BE2C (cell line): ENCODE measurements around the gene ZDHHC8.

Source experiments
- DNase-seq: peaks from one replicate; pipeline ENCODE4 v3.0.0-alpha.2; 2020
- H3K27me3 ChIP-seq: fragments of 250-450 bp; sonication (Bioruptor Pico); 2 replicates; pipeline ENCODE4 v1.5.1; 2020; ENCODE audit warnings: mild to moderate bottlenecking
- H3K36me3 ChIP-seq: fragments of 250-450 bp; sonication (Bioruptor Pico); 2 replicates; pipeline ENCODE4 v1.5.1; 2020; ENCODE audit warnings: mild to moderate bottlenecking
- H3K4me1 ChIP-seq: fragments of 250-450 bp; sonication (Bioruptor Pico); 2 replicates; pipeline ENCODE4 v1.5.1; 2020
- H3K4me3 ChIP-seq: 2 replicates; pipeline ENCODE4 v1.5.1; 2011; ENCODE audit warnings: low read depth, low read length
- H3K9me3 ChIP-seq: fragments of 250-450 bp; sonication (Bioruptor Pico); 2 replicates; pipeline ENCODE4 v1.5.1; 2020
- TF ChIP-seq, protein P1 (sequence below): IDR thresholded peaks from 2 replicates; pipeline ENCODE4 v1.5.1; 2012; ENCODE audit warnings: mild to moderate bottlenecking, low read depth, low read length

ZDHHC8 gene

GRCh38 chr22:20111689-20112622 lies 19.6 kb upstream of the ZDHHC8 start:
- TF ChIP-seq, protein P1, sequence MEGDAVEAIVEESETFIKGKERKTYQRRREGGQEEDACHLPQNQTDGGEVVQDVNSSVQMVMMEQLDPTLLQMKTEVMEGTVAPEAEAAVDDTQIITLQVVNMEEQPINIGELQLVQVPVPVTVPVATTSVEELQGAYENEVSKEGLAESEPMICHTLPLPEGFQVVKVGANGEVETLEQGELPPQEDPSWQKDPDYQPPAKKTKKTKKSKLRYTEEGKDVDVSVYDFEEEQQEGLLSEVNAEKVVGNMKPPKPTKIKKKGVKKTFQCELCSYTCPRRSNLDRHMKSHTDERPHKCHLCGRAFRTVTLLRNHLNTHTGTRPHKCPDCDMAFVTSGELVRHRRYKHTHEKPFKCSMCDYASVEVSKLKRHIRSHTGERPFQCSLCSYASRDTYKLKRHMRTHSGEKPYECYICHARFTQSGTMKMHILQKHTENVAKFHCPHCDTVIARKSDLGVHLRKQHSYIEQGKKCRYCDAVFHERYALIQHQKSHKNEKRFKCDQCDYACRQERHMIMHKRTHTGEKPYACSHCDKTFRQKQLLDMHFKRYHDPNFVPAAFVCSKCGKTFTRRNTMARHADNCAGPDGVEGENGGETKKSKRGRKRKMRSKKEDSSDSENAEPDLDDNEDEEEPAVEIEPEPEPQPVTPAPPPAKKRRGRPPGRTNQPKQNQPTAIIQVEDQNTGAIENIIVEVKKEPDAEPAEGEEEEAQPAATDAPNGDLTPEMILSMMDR: no peak
- Histone ChIP-seq H3K4me3 (no peak overlapping the region), H3K36me3 (peaks cover 90% of the 10 kb centered on the region), H3K4me1 (no peaks in the 10 kb centered on the region; the same call in 1 of the 2 replicates), H3K27me3 (no peaks in the 10 kb centered on the region), H3K9me3 (no peaks in the 10 kb centered on the region)
- DNase-seq: no peak

DNA sequence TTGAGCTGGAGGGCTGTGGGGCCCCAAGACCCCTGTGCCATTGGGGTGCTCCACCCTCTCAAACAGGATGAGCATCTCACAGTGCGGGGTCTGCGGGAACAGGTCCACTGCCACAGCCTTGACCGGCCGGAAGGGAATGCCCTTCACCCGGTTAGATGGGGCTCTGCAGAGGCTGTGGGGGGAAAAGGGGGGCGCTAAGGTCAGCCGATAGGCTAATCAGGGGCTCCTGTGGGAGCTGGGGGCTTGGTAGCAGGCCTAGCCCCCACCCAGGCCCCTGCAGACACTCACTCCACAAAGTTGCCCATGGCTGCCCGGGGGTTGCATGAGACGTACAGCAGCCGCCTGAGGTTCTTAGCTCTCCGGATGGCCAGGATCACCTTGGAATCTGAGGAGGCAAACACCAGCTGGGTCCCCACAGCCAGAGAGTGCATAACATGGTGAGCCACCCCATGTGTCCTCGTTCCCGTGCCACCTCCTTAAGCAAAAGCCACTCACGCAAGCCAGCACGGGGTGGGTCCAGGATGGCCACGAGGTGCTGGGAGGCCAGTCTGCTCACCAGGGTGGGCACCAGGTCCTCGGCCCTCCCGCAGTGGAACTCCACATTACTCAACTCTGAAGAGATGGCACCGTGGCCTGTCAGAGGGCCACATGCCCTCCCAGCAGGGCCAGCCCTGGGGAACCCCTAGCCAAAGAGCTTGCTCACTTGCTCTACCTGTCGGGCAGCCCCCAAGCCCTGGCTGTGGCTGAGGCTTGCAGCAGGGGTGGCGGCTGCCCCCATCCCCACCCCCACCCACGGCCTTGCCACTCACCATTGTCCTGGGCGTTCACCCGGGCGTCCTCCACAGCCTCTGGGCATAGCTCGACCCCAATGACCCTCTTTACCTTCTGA lies 18.7 kb upstream of the ZDHHC8 start:
- TF ChIP-seq, protein P1: no peak
- H3K4me1 ChIP-seq: no peaks in the 10 kb centered on the region; the same call in 1 of the 2 replicates
- H3K4me3 ChIP-seq: no peak overlapping the region
- no peaks in the 10 kb centered on the region for H3K9me3 ChIP-seq
- DNase-seq: no peak
- peaks cover 83% of the 10 kb centered on the region for H3K36me3 ChIP-seq
- no peaks in the 10 kb centered on the region for H3K27me3 ChIP-seq

- H3K4me3 ChIP-seq: no peak overlapping the region
- TF ChIP-seq, protein P1: no peak
Measured at GRCh38 chr22:20113551-20114310, 17.9 kb upstream of the ZDHHC8 start.

DNA sequence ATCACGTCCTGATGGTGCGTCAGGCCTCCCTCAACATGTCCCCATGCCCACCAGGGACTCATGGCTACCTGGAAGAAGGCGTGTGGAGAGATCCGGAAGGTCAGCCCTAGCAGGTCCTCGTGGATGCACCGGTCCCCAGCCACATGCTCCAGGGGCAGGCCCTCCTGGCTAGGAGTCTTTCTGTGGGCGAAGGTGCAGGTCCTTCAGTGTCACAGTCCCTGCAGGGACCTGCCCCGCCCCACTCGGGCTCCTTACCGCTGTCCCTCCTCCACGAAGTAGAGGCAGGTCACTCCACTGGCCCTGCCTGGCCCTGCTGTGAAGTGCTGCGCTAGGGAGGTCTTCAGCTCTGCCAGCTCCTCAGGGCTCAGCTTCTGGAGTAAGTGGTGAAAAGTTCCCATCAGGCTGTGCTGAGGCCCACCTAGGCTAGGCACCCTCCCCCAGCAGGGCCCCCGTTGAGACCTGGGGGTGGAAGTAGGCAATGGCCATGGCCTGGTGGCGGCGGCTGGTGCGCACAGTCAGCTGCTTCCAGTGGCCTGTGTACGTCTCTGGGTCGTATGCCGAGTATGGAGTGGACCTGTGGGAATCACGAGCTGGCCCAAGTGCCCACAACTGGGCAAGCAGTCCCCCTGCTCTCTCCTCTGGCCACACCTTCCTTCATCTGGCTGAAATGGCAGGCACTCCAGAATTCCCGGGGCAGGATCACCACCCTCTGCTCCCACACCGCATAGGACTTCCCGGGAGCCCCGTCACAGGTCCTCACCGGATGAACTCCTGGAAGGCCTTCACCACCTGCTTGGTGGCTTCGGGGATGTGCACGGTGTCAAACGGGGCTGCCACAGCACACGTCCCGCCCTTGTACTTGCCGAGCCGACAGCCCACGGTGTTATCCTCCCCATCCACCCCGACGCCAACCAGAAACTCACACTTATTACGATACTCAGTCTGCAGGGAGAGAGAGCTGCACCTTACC lies 16.8 kb upstream of the ZDHHC8 start:
- Histone ChIP-seq H3K27me3 (no peaks in the 10 kb centered on the region), H3K9me3 (no peaks in the 10 kb centered on the region), H3K36me3 (peaks cover 83% of the 10 kb centered on the region), H3K4me1 (peaks cover 5% of the 10 kb centered on the region), H3K4me3 (no peak overlapping the region)
- DNase-seq: peak; percentile 13
- TF ChIP-seq, protein P1: no peak

More at GRCh38 chr22:20113551-20114310, 17.9 kb upstream of the ZDHHC8 start:
- Histone ChIP-seq H3K36me3 (peaks cover 83% of the 10 kb centered on the region), H3K27me3 (no peaks in the 10 kb centered on the region), H3K9me3 (no peaks in the 10 kb centered on the region), H3K4me1 (no peaks in the 10 kb centered on the region; the same call in 1 of the 2 replicates)
- DNase-seq: peak; percentile 17

- TF ChIP-seq, protein P1: no peak
- Histone ChIP-seq H3K4me1 (peaks cover 5% of the 10 kb centered on the region), H3K27me3 (no peaks in the 10 kb centered on the region), H3K9me3 (no peaks in the 10 kb centered on the region), H3K4me3 (peak within 1 kb of the TSS; percentile 95), H3K36me3 (peaks cover 83% of the 10 kb centered on the region)
- peak; percentile 11 for DNase-seq
Measured at GRCh38 chr22:20115691-20116375, 15.8 kb upstream of the ZDHHC8 start, which contains the start of gene RANBP1. TSS of gene RANBP1 (plus strand) at chr22:20116104. CDS start at chr22:20116185, 81 bp downstream.
